ENCODE measurements around the gene HS3ST4. TPM values are rescaled to one million over a fixed set of nuclear protein-coding genes. Genes with fewer than 3 reads are reported as not detected.

Gene HS3ST4
- polyA plus RNA-seq, 1 donor (not counting 4 experiments of a cell fraction or from before 2014, with no cell fraction given), result not detected

GRCh38 chr16:25656639-25657038 lies 35.1 kb upstream of the HS3ST4 start:
- no peaks in the 10 kb centered on the region for H3K36me3 ChIP-seq (ENCODE audit: control insufficient read depth in 2 of 2, extremely low read depth in 1 of 2, insufficient read depth in 2 of 2, low read length in 2 of 2)
- no peaks in the 10 kb centered on the region for H4K20me1 ChIP-seq (ENCODE audit: control insufficient read depth, extremely low read depth, insufficient read depth, low read length)
- H3K9me3 ChIP-seq (ENCODE audit: control insufficient read depth, low read depth, low read length), result peaks cover 1% of the 10 kb centered on the region
- no peak overlapping the region for H3K4me2 ChIP-seq (ENCODE audit: control insufficient read depth, extremely low read depth, insufficient read depth, low read depth, low read length)
- H3K27ac ChIP-seq (ENCODE audit: control insufficient read depth, insufficient read depth, low read length), result no peak overlapping the region
- no peak overlapping the region for H3K9ac ChIP-seq (ENCODE audit: control insufficient read depth, extremely low read depth, insufficient read depth, low read length)
- no peaks in the 10 kb centered on the region for H3K9me1 ChIP-seq (ENCODE audit: control insufficient read depth, extremely low read depth, insufficient read depth, low read length)
- H3K4me3 ChIP-seq (ENCODE audit: control insufficient read depth in 2 of 3, extremely low read depth in 1 of 3, insufficient read depth in 2 of 3, low read depth in 1 of 3, low read length in 3 of 3), result no peak overlapping the region
- no peaks in the 10 kb centered on the region for H3K79me2 ChIP-seq (ENCODE audit: control insufficient read depth, insufficient read depth, low read length)
- H3K27me3 ChIP-seq (ENCODE audit: control insufficient read depth, extremely low read depth, insufficient read depth, low read length), result no peaks in the 10 kb centered on the region
- DNase-seq (ENCODE audit: low read depth, low spot score) (no peak), FAIRE-seq (no peak)
- dilution Hi-C loops (cut with MboI; ENCODE audit: extremely low pct_ligation_motif_present, low sequenced_read_pairs), result no loop called here
- no peaks in the 10 kb centered on the region for H3K4me1 ChIP-seq (ENCODE audit: control insufficient read depth, extremely low read depth, insufficient read depth, low read length)
- TF ChIP-seq CTCF (optimal IDR thresholded peaks at IDR 0.05 in 1 of 3, IDR thresholded peaks at IDR 0.05 in 1 of 3, conservative IDR thresholded peaks at IDR 0.05 in 1 of 3; ENCODE audit: extremely low read depth in 1 of 3, insufficient read depth in 2 of 3, low read length in 3 of 3) (no peak), EZH2 (IDR thresholded peaks at IDR 0.05; ENCODE audit: low read length) (no peak)
- H2AFZ ChIP-seq (ENCODE audit: control insufficient read depth, low read length), result no peak overlapping the region

- DNase-seq (ENCODE audit: low read depth, low spot score) (no peak), FAIRE-seq (no peak)
- H3K4me1 ChIP-seq (ENCODE audit: control insufficient read depth, extremely low read depth, insufficient read depth, low read length), result no peaks in the 10 kb centered on the region
- H3K79me2 ChIP-seq (ENCODE audit: control insufficient read depth, insufficient read depth, low read length), result no peaks in the 10 kb centered on the region
- H3K9me1 ChIP-seq (ENCODE audit: control insufficient read depth, extremely low read depth, insufficient read depth, low read length), result no peaks in the 10 kb centered on the region
- H3K4me3 ChIP-seq (ENCODE audit: control insufficient read depth in 2 of 3, extremely low read depth in 1 of 3, insufficient read depth in 2 of 3, low read depth in 1 of 3, low read length in 3 of 3), result no peak overlapping the region
- H3K9me3 ChIP-seq (ENCODE audit: control insufficient read depth, low read depth, low read length), result no peaks in the 10 kb centered on the region
- H4K20me1 ChIP-seq (ENCODE audit: control insufficient read depth, extremely low read depth, insufficient read depth, low read length), result no peaks in the 10 kb centered on the region
- dilution Hi-C loops (cut with MboI; ENCODE audit: extremely low pct_ligation_motif_present, low sequenced_read_pairs), result no loop called here
- H3K36me3 ChIP-seq (ENCODE audit: control insufficient read depth in 2 of 2, extremely low read depth in 1 of 2, insufficient read depth in 2 of 2, low read length in 2 of 2), result no peaks in the 10 kb centered on the region
- no peaks in the 10 kb centered on the region for H3K27me3 ChIP-seq (ENCODE audit: control insufficient read depth, extremely low read depth, insufficient read depth, low read length)
- no peak overlapping the region for H3K9ac ChIP-seq (ENCODE audit: control insufficient read depth, extremely low read depth, insufficient read depth, low read length)
- H3K27ac ChIP-seq (ENCODE audit: control insufficient read depth, insufficient read depth, low read length), result no peak overlapping the region
- H2AFZ ChIP-seq (ENCODE audit: control insufficient read depth, low read length), result no peak overlapping the region
- no peak for TF ChIP-seq EZH2 (IDR thresholded peaks at IDR 0.05; ENCODE audit: low read length)
- no peak for TF ChIP-seq CTCF (optimal IDR thresholded peaks at IDR 0.05 in 1 of 3, IDR thresholded peaks at IDR 0.05 in 1 of 3, conservative IDR thresholded peaks at IDR 0.05 in 1 of 3; ENCODE audit: extremely low read depth in 1 of 3, insufficient read depth in 2 of 3, low read length in 3 of 3)
- H3K4me2 ChIP-seq (ENCODE audit: control insufficient read depth, extremely low read depth, insufficient read depth, low read depth, low read length), result no peak overlapping the region
Observed at GRCh38 chr16:25676820-25677219, 14.9 kb upstream of the HS3ST4 start.
